ENCODE results near the gene SMURF1.

DNA sequence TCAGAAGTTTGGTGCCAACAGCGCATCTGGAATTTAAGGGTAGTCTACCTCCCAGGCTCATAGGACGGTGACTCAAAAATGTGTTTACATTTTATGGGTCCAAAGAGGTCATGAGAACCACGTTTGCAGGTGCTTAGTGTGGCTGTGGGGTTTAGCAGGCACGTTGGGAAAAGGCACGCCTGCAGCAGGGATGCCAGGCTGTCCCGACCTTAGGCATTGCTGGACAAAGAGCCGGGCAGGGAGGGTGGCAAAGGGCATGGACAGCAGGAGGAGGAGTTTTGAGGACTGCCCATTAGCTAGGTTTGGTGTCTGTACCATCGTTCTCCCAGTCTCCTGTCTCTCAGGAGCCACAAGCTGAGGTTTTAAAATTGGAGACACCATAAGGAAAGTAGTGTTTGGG is 161.2 kb downstream of the SMURF1 start:
- TF ChIP-seq CTCF (conservative IDR thresholded peaks at IDR 0.05; ENCODE audit: low read depth, low read length), result no peak
- no peak for TF ChIP-seq EZH2 (IDR thresholded peaks at IDR 0.05; ENCODE audit: low read length, unreplicated experiment)
- no peak for TF ChIP-seq EZH2phosphoT487 (IDR thresholded peaks at IDR 0.05; ENCODE audit: borderline replicate concordance, low read length)

All from PC-3 (cell line).